Astrocyte of the cerebellum (primary cell): ENCODE results near the gene THPO.
A peak's percentile ranks its signal among the peaks of the same experiment; 100 is the strongest.

Experiments used
- DNase-seq: peaks from one replicate; pipeline ENCODE4 v3.0.0-alpha.2; 2011; ENCODE audit warnings: low read depth
- H3K4me3 ChIP-seq: 2 replicates; pipeline ENCODE4 v1.5.1; 2011; ENCODE audit warnings: mild to moderate bottlenecking, low read depth, low read length, moderate library complexity
- CTCF ChIP-seq: IDR thresholded peaks from 2 replicates; pipeline ENCODE4 v1.5.1; 2012; ENCODE audit warnings: low read length, low read depth, moderate library complexity, mild to moderate bottlenecking; ENCODE audit errors: missing control alignments
- in situ Hi-C: cut with HindIII; loops from 2 replicates; pipeline ENCODE4 v1.10.0; 2017; ENCODE audit warnings: low sequenced_read_pairs

Gene THPO

GRCh38 chr3:184414418-184415202 lies 36.6 kb upstream of the THPO start:
- TF ChIP-seq CTCF, result no peak
- no peak for DNase-seq
- in situ Hi-C loops, result no loop called here
- H3K4me3 ChIP-seq, result no peak overlapping the region

DNA sequence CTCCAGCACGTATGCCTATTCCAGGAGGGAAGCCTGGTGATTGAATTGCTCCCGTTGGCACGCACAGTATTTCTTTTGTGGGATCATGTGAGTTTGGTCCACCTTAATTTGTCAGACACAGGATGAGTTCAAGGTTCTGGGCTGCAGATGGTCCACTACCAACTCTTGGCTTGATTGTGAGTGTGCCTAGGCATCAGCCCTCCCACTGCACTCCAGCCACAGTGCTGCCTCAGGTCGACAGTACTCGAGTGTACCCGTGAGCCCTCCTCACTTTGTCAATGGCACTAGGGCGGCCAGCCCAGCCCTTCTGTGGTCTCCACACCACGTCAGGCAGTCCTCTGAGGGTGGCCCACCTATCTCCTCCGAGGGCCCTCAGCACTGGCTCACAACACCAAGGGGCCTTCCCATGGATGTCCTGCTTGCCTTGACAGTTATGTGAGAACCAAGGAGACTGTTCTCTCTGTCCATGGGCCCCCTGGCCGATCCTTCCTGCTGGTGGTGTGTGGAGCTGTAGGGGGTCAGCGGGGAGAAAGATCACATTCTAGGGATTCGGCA lies 32.0 kb upstream of the THPO start:
- no peak for TF ChIP-seq CTCF
- no peak for DNase-seq
- in situ Hi-C loops, result no loop called here

GRCh38 chr3:184409331-184409926 lies 31.4 kb upstream of the THPO start:
- H3K4me3 ChIP-seq, result no peak overlapping the region
- in situ Hi-C loops, result no loop called here
- TF ChIP-seq CTCF, result no peak
- no peak for DNase-seq

More for the DNA sequence above, 32.0 kb upstream of the THPO start:
- no peak overlapping the region for H3K4me3 ChIP-seq

DNA sequence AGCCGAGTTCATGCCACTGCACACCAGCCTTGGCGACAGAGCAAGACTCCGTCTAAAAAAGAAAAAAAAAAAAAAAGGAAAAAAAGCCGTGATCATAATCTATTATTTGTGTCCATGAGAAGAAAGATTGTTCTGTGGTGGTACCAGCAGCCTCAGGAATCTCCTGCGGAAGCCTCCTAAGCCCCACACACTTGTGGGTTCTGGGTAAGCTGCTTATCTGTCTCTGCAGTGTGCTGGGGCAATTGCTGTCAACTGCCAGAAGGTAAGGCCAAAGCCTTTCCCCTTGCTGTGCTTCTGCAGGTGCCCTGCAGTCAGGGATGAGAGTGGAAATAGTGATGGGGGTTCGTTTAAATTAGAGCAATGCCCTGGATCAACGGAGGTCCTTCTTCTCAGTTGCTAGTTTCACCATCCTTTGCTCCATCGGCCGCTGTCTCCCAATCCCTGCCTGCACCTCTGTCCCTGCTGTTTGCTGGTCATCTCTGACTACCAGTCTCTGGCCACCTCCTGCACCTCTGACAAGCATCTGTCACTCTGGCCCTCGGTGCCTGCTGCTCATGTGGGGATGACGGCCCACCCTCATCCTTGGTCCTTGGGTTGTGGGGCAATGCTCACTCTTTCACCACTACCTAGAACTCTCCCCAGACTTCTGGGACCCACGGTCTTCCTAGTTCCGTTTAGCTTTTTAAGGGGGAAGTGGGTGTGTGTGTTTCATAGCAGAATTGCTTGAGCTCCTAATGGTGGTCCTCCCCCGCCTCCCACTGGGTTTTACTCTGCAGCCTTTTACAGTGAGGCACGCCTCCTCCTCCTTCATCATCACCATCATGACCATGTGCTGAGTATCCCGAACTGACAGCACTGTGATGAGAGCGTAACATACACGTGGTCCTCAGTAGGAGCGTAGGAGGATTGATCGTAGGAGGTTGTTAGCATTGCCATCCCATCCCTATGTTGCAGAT lies 27.3 kb upstream of the THPO start:
- in situ Hi-C loops, result no loop called here
- H3K4me3 ChIP-seq, result no peak overlapping the region
- no peak for DNase-seq
- no peak for TF ChIP-seq CTCF

DNA sequence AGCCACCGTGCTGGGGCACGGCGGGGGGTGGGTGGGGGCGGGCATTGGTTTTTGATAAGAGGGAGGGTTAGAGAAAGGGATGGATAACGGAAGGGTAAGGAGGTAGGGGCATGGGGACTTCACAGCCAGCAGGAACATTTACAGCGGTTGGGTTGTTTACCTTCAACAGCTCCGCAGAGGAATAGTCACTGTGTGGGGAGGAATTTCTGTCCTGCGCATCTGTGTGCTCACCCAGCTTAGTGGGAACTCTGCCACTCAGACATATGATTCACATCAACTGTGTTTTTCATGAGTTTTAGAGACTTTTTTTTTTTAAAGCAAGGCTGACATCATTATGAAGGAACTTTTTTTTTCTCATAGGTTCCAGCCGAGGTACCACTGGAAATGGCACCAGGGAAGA lies 21.4 kb upstream of the THPO start:
- in situ Hi-C loops, result no loop called here
- no peak for TF ChIP-seq CTCF
- no peak overlapping the region for H3K4me3 ChIP-seq
- DNase-seq, result peak; percentile 92

DNA sequence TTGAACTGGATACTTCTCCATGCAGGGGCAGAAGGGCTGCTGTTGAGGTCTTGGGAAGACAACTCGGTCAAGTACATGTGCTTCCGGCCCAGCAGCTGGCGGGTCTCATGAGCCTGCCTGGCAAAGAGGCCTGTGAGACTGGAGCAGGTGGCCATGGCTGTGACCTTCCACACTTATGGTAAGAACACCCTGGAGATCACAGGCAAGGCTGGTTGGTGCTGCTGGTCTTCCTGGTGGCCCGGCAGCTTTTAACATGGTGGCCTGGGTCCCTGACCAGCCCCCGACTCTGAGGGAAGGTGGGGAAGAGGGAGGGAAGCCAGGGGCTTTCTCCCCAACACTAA lies 17.3 kb upstream of the THPO start:
- no peak for DNase-seq
- H3K4me3 ChIP-seq, result no peak overlapping the region
- in situ Hi-C loops, result no loop called here
- TF ChIP-seq CTCF, result no peak
